ENCODE data around the gene CIB2. TPM values are rescaled to one million over a fixed set of nuclear protein-coding genes. Genes with fewer than 3 reads are reported as not detected.

Gene CIB2
- polyA plus RNA-seq, 1 donor from 2014 or later = 32.4 TPM

GRCh38 chr15:78146425-78147154 is 15.3 kb upstream of the CIB2 start:
- H3K79me2 ChIP-seq (replicated peaks; ENCODE audit: insufficient read depth, low read length) = peaks cover 6% of the 10 kb centered on the region
- H3K4me2 ChIP-seq (ENCODE audit: low read length) = no peak overlapping the region
- no peaks in the 10 kb centered on the region for H3K9me3 ChIP-seq (ENCODE audit: low read length)
- no peaks in the 10 kb centered on the region for H3K27me3 ChIP-seq (ENCODE audit: insufficient read depth, low read depth, low read length)
- no peaks in the 10 kb centered on the region for H3F3A ChIP-seq (ENCODE audit: insufficient read depth, low read length, poor library complexity, severe bottlenecking)
- no peak overlapping the region for H3K27ac ChIP-seq (ENCODE audit: low read length)
- no peak for TF ChIP-seq TAF1 (IDR thresholded peaks at IDR 0.05; ENCODE audit: low read depth)
- TF ChIP-seq RAD21 (conservative IDR thresholded peaks at IDR 0.05) = no peak
- no peak for TF ChIP-seq EP300 (conservative IDR thresholded peaks at IDR 0.05; ENCODE audit: poor library complexity, severe bottlenecking)
- TF ChIP-seq, protein P1, sequence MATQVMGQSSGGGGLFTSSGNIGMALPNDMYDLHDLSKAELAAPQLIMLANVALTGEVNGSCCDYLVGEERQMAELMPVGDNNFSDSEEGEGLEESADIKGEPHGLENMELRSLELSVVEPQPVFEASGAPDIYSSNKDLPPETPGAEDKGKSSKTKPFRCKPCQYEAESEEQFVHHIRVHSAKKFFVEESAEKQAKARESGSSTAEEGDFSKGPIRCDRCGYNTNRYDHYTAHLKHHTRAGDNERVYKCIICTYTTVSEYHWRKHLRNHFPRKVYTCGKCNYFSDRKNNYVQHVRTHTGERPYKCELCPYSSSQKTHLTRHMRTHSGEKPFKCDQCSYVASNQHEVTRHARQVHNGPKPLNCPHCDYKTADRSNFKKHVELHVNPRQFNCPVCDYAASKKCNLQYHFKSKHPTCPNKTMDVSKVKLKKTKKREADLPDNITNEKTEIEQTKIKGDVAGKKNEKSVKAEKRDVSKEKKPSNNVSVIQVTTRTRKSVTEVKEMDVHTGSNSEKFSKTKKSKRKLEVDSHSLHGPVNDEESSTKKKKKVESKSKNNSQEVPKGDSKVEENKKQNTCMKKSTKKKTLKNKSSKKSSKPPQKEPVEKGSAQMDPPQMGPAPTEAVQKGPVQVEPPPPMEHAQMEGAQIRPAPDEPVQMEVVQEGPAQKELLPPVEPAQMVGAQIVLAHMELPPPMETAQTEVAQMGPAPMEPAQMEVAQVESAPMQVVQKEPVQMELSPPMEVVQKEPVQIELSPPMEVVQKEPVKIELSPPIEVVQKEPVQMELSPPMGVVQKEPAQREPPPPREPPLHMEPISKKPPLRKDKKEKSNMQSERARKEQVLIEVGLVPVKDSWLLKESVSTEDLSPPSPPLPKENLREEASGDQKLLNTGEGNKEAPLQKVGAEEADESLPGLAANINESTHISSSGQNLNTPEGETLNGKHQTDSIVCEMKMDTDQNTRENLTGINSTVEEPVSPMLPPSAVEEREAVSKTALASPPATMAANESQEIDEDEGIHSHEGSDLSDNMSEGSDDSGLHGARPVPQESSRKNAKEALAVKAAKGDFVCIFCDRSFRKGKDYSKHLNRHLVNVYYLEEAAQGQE (IDR thresholded peaks at IDR 0.05; ENCODE audit: borderline replicate concordance) = no peak
- TF ChIP-seq, protein P2, sequence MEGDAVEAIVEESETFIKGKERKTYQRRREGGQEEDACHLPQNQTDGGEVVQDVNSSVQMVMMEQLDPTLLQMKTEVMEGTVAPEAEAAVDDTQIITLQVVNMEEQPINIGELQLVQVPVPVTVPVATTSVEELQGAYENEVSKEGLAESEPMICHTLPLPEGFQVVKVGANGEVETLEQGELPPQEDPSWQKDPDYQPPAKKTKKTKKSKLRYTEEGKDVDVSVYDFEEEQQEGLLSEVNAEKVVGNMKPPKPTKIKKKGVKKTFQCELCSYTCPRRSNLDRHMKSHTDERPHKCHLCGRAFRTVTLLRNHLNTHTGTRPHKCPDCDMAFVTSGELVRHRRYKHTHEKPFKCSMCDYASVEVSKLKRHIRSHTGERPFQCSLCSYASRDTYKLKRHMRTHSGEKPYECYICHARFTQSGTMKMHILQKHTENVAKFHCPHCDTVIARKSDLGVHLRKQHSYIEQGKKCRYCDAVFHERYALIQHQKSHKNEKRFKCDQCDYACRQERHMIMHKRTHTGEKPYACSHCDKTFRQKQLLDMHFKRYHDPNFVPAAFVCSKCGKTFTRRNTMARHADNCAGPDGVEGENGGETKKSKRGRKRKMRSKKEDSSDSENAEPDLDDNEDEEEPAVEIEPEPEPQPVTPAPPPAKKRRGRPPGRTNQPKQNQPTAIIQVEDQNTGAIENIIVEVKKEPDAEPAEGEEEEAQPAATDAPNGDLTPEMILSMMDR (IDR thresholded peaks at IDR 0.05; ENCODE audit: poor library complexity, severe bottlenecking) = no peak
- no peak for TF ChIP-seq EZH2 (IDR thresholded peaks at IDR 0.05; ENCODE audit: borderline replicate concordance, insufficient read depth, low read length, poor library complexity, severe bottlenecking)
- no peak for TF ChIP-seq POLR2AphosphoS5 (IDR thresholded peaks at IDR 0.05)
- no peak for TF ChIP-seq SMC3 (conservative IDR thresholded peaks at IDR 0.05; ENCODE audit: poor library complexity)
- TF ChIP-seq MXI1 (conservative IDR thresholded peaks at IDR 0.05; ENCODE audit: poor library complexity, severe bottlenecking) = no peak
- H2AFZ ChIP-seq (ENCODE audit: low read depth, low read length) = no peak overlapping the region
- no peak overlapping the region for H3K4me3 ChIP-seq (ENCODE audit: low read length)
- no peaks in the 10 kb centered on the region for H3K9me2 ChIP-seq (ENCODE audit: insufficient read depth, low read length)
- H4K20me1 ChIP-seq (ENCODE audit: insufficient read depth) = no peaks in the 10 kb centered on the region
- no peak overlapping the region for H3K9ac ChIP-seq (ENCODE audit: low read length)
- H3K36me3 ChIP-seq (ENCODE audit: insufficient read depth, low read length) = no peaks in the 10 kb centered on the region

GRCh38 chr15:78142332-78142731 is 11.1 kb upstream of the CIB2 start:
- Histone ChIP-seq H3K9me2 (ENCODE audit: insufficient read depth, low read length) (no peaks in the 10 kb centered on the region), H3K79me2 (replicated peaks; ENCODE audit: insufficient read depth, low read length) (no peaks in the 10 kb centered on the region), H3K4me2 (ENCODE audit: low read length) (no peak overlapping the region), H3F3A (ENCODE audit: insufficient read depth, low read length, poor library complexity, severe bottlenecking) (no peaks in the 10 kb centered on the region), H3K4me3 (ENCODE audit: low read length) (no peak overlapping the region), H3K27ac (ENCODE audit: low read length) (no peak overlapping the region), H2AFZ (ENCODE audit: low read depth, low read length) (no peak overlapping the region), H3K27me3 (ENCODE audit: insufficient read depth, low read depth, low read length) (no peaks in the 10 kb centered on the region), H3K9me3 (ENCODE audit: low read length) (no peaks in the 10 kb centered on the region), H4K20me1 (ENCODE audit: insufficient read depth) (no peaks in the 10 kb centered on the region), H3K36me3 (ENCODE audit: insufficient read depth, low read length) (no peaks in the 10 kb centered on the region), H3K9ac (ENCODE audit: low read length) (no peak overlapping the region)
- TF ChIP-seq POLR2AphosphoS5 (IDR thresholded peaks at IDR 0.05) = no peak
- no peak for TF ChIP-seq SMC3 (conservative IDR thresholded peaks at IDR 0.05; ENCODE audit: poor library complexity)
- no peak for TF ChIP-seq MXI1 (conservative IDR thresholded peaks at IDR 0.05; ENCODE audit: poor library complexity, severe bottlenecking)
- TF ChIP-seq RAD21 (conservative IDR thresholded peaks at IDR 0.05) = no peak
- no peak for TF ChIP-seq EP300 (conservative IDR thresholded peaks at IDR 0.05; ENCODE audit: poor library complexity, severe bottlenecking)
- TF ChIP-seq, protein P1 (IDR thresholded peaks at IDR 0.05; ENCODE audit: borderline replicate concordance) = no peak
- TF ChIP-seq, protein P2 (IDR thresholded peaks at IDR 0.05; ENCODE audit: poor library complexity, severe bottlenecking) = no peak
- no peak for TF ChIP-seq TAF1 (IDR thresholded peaks at IDR 0.05; ENCODE audit: low read depth)
- no peak for TF ChIP-seq EZH2 (IDR thresholded peaks at IDR 0.05; ENCODE audit: borderline replicate concordance, insufficient read depth, low read length, poor library complexity, severe bottlenecking)

Measured in neural cell (in vitro differentiated cells).